ENCODE data around the gene ANGPTL4.

Gene ANGPTL4

GRCh38 chr19:8413629-8413995 is 49.7 kb downstream of the ANGPTL4 start:
- DNase-seq = no peak

- DNase-seq = no peak
These were observed 52.8 kb downstream of the ANGPTL4 start for GRCh38 chr19:8416796-8417195.

DNA sequence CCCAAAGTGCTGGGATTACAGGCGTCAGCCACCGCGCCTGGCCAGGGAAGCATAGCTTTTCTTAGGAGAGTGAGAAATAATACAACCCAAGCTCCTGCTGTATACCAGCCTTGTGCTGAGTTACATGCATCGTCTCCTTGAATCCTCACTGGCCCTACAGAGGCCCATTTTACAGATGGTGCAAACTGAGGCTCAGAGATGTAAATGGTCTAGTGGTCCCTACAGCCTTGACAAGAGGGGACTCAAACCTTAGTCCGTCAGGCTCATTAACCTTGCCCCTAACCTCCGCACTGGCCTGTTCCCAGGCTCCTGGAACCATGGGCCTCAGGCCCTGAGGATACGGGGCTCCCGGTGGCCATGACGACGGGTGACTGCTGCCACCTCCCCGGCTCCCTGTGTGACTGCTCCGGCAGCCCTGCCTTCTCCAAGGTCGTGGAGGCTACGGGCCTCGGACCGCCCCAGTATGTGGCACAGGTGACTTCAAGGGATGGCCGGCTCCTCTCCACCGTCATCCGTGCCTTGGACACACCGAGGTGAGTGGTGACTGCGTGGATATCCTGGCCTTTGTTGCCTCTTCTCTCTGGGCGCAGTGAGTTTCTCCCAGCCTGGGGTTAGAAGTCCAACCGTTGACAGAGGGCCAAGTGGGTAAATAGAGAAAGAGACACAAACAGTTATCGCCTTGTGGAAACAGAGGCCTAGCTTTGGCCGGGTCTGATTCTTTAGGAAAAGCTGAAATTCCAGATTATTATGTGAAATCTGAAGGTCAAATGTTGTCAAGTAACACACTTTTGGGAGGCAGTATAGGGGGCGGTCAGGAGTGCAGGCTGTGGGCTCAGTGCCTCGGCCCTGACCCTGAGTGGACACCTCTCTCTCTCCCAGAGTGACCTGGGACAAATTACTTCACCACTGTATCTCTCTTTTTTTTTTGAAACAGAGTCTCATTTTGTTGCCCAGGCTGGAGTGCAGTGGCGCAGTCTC is 57.8 kb downstream of the ANGPTL4 start:
- no peak for DNase-seq

GRCh38 chr19:8423817-8424223 is 59.9 kb downstream of the ANGPTL4 start:
- DNase-seq = peak in 6 of 14 donors; percentile 7 to 81 (median 18)

Measured in C1 segment of cervical spinal cord (tissue), 14 donors.